WTC11 (cell line): ENCODE results near the gene EIF3F.

Experiments used
- ATF3 ChIP-seq: sonication (generic); formaldehyde crosslinking; conservative IDR thresholded peaks from 2 replicates; pipeline ENCODE4 v1.8.1; 2022; ENCODE audit warnings: mild to moderate bottlenecking, missing genetic modification reagents
- GABPB1 ChIP-seq: sonication (generic); formaldehyde crosslinking; IDR thresholded peaks from 2 replicates; pipeline ENCODE4 v1.8.1; 2023; ENCODE audit warnings: mild to moderate bottlenecking, missing genetic modification reagents
- NFATC4 ChIP-seq: fragments of 250-450 bp; sonication (Bioruptor Pico); IDR thresholded peaks from 2 replicates; pipeline ENCODE4 v1.9.0; 2021; ENCODE audit warnings: mild to moderate bottlenecking
- NR1H2 ChIP-seq: sonication (generic); formaldehyde crosslinking; IDR thresholded peaks from 2 replicates; pipeline ENCODE4 v1.9.0; 2021; ENCODE audit warnings: mild to moderate bottlenecking, moderate library complexity, missing genetic modification reagents
- NR2C2 ChIP-seq: sonication (generic); formaldehyde crosslinking; IDR thresholded peaks from 2 replicates; pipeline ENCODE4 v1.8.0; 2022; ENCODE audit warnings: mild to moderate bottlenecking, missing genetic modification reagents
- SMAD3 ChIP-seq: sonication (generic); formaldehyde crosslinking; IDR thresholded peaks from 2 replicates; pipeline ENCODE4 v1.8.0; 2022; ENCODE audit warnings: missing genetic modification reagents, mild to moderate bottlenecking, borderline replicate concordance
- TF ChIP-seq, protein P1 (sequence below): fragments of 200-600 bp; IDR thresholded peaks from 2 replicates; pipeline ENCODE4 v1.8.0; 2022; ENCODE audit warnings: antibody characterized with exemption
- TF ChIP-seq, protein P2 (sequence below): sonication (generic); formaldehyde crosslinking; IDR thresholded peaks from 2 replicates; pipeline ENCODE4 v1.8.1; 2022; ENCODE audit warnings: mild to moderate bottlenecking, moderate library complexity, missing genetic modification reagents

GRCh38 chr11:7968686-7969085 is 18.5 kb upstream of the EIF3F start:
- TF ChIP-seq SMAD3 (CRISPR knock-in tag) (no peak), ATF3 (CRISPR knock-in tag) (no peak), NR1H2 (no peak), NFATC4 (no peak), NR2C2 (CRISPR knock-in tag) (no peak), GABPB1 (CRISPR knock-in tag) (no peak)
- TF ChIP-seq, protein P1, sequence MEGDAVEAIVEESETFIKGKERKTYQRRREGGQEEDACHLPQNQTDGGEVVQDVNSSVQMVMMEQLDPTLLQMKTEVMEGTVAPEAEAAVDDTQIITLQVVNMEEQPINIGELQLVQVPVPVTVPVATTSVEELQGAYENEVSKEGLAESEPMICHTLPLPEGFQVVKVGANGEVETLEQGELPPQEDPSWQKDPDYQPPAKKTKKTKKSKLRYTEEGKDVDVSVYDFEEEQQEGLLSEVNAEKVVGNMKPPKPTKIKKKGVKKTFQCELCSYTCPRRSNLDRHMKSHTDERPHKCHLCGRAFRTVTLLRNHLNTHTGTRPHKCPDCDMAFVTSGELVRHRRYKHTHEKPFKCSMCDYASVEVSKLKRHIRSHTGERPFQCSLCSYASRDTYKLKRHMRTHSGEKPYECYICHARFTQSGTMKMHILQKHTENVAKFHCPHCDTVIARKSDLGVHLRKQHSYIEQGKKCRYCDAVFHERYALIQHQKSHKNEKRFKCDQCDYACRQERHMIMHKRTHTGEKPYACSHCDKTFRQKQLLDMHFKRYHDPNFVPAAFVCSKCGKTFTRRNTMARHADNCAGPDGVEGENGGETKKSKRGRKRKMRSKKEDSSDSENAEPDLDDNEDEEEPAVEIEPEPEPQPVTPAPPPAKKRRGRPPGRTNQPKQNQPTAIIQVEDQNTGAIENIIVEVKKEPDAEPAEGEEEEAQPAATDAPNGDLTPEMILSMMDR = no peak
- TF ChIP-seq, protein P2, sequence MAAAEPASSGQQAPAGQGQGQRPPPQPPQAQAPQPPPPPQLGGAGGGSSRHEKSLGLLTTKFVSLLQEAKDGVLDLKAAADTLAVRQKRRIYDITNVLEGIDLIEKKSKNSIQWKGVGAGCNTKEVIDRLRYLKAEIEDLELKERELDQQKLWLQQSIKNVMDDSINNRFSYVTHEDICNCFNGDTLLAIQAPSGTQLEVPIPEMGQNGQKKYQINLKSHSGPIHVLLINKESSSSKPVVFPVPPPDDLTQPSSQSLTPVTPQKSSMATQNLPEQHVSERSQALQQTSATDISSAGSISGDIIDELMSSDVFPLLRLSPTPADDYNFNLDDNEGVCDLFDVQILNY (CRISPR knock-in tag) = no peak
